ENCODE data around the gene GPR55.

GRCh38 chr2:230908595-230909191 is 16.3 kb downstream of the GPR55 start:
- no peak for TF ChIP-seq CTCF (IDR thresholded peaks at IDR 0.05)
- no peak for TF ChIP-seq POLR2A (IDR thresholded peaks at IDR 0.05)
